Stimulated activated CD4-positive, alpha-beta T cell treated with anti-CD3 and anti-CD28 coated beads, Interleukin-15, amount 100 ng/mL, for 24 hours (primary cell): ENCODE measurements around the gene KCNC1.

Experiments
- DNase-seq: peaks from one replicate; pipeline ENCODE4 v3.0.0-alpha.2; 2020

KCNC1 gene

GRCh38 chr11:17739945-17740338, 5.4 kb downstream of the KCNC1 start:
- DNase-seq: no peak

GRCh38 chr11:17740649-17741235, 6.2 kb downstream of the KCNC1 start:
- DNase-seq: no peak

GRCh38 chr11:17741487-17741886, 6.9 kb downstream of the KCNC1 start:
- no peak for DNase-seq

- DNase-seq: no peak
Observed at GRCh38 chr11:17742019-17742418, 7.4 kb downstream of the KCNC1 start.

GRCh38 chr11:17743026-17743807, 8.6 kb downstream of the KCNC1 start:
- DNase-seq: no peak

GRCh38 chr11:17743808-17744119, 9.2 kb downstream of the KCNC1 start:
- no peak for DNase-seq

GRCh38 chr11:17744151-17744940, 9.8 kb downstream of the KCNC1 start:
- DNase-seq: no peak

GRCh38 chr11:17745023-17745772, 10.6 kb downstream of the KCNC1 start:
- no peak for DNase-seq

GRCh38 chr11:17746096-17746495, 11.5 kb downstream of the KCNC1 start:
- no peak for DNase-seq

GRCh38 chr11:17747131-17747955, 12.8 kb downstream of the KCNC1 start:
- DNase-seq: no peak

- no peak for DNase-seq
Observed at GRCh38 chr11:17748044-17748443, 13.5 kb downstream of the KCNC1 start.

- DNase-seq: no peak
Observed at GRCh38 chr11:17748761-17749721, 14.5 kb downstream of the KCNC1 start.

- DNase-seq: no peak
Observed at GRCh38 chr11:17750013-17750800, 15.6 kb downstream of the KCNC1 start.

- DNase-seq: no peak
Observed at GRCh38 chr11:17750801-17751165, 16.2 kb downstream of the KCNC1 start.

- DNase-seq: no peak
Observed at GRCh38 chr11:17751558-17751957, 17.0 kb downstream of the KCNC1 start.

GRCh38 chr11:17752144-17752543, 17.6 kb downstream of the KCNC1 start:
- no peak for DNase-seq

GRCh38 chr11:17753153-17753552, 18.6 kb downstream of the KCNC1 start:
- no peak for DNase-seq

GRCh38 chr11:17753641-17754040, 19.1 kb downstream of the KCNC1 start:
- no peak for DNase-seq

GRCh38 chr11:17755891-17756290, 21.3 kb downstream of the KCNC1 start:
- DNase-seq: no peak
